WTC11 (cell line): ENCODE data around the gene PPP4R4.

ENCODE experiments used
- CREM ChIP-seq: sonication (generic); formaldehyde crosslinking; IDR thresholded peaks from 2 replicates; pipeline ENCODE4 v1.8.1; 2022; ENCODE audit warnings: mild to moderate bottlenecking, missing genetic modification reagents, moderate library complexity
- CTCF ChIP-seq: fragments of 200-600 bp; IDR thresholded peaks from 2 replicates; pipeline ENCODE4 v1.8.0; 2022; ENCODE audit warnings: antibody characterized with exemption
- MAX ChIP-seq: sonication (generic); formaldehyde crosslinking; IDR thresholded peaks from 2 replicates; pipeline ENCODE4 v1.8.0; 2022; ENCODE audit warnings: mild to moderate bottlenecking, missing genetic modification reagents
- MLX ChIP-seq: sonication (generic); formaldehyde crosslinking; IDR thresholded peaks from 2 replicates; pipeline ENCODE4 v1.8.1; 2023; ENCODE audit warnings: mild to moderate bottlenecking, missing genetic modification reagents, moderate library complexity
- RORB ChIP-seq: fragments of 250-450 bp; sonication (Bioruptor Pico); IDR thresholded peaks from 2 replicates; pipeline ENCODE4 v1.9.0; 2021; ENCODE audit warnings: mild to moderate bottlenecking
- STAT6 ChIP-seq: sonication (generic); formaldehyde crosslinking; conservative IDR thresholded peaks from 2 replicates; pipeline ENCODE4 v1.8.1; 2023; ENCODE audit warnings: mild to moderate bottlenecking, low read depth, missing genetic modification reagents, moderate library complexity
- TCF7 ChIP-seq: sonication (generic); formaldehyde crosslinking; IDR thresholded peaks from 2 replicates; pipeline ENCODE4 v1.8.0; 2022; ENCODE audit warnings: mild to moderate bottlenecking, low read depth, missing genetic modification reagents, moderate library complexity
- USF1 ChIP-seq: sonication (generic); formaldehyde crosslinking; IDR thresholded peaks from 2 replicates; pipeline ENCODE4 v1.8.0; 2022; ENCODE audit warnings: mild to moderate bottlenecking, missing genetic modification reagents
- USF2 ChIP-seq: sonication (generic); formaldehyde crosslinking; IDR thresholded peaks from 2 replicates; pipeline ENCODE4 v1.8.1; 2023; ENCODE audit warnings: mild to moderate bottlenecking, missing genetic modification reagents, moderate library complexity
- ZNF532 ChIP-seq: fragments of 250-450 bp; sonication (Bioruptor Pico); IDR thresholded peaks from 2 replicates; pipeline ENCODE4 v1.9.0; 2021; ENCODE audit warnings: mild to moderate bottlenecking, borderline replicate concordance
- ZSCAN18 ChIP-seq: fragments of 250-450 bp; sonication (Bioruptor Pico); IDR thresholded peaks from 2 replicates; pipeline ENCODE4 v2.1.2; 2022; ENCODE audit warnings: mild to moderate bottlenecking, moderate library complexity

GRCh38 chr14:94173885-94174603 lies at the start of gene PPP4R4:
- TF ChIP-seq STAT6 (CRISPR knock-in tag) (no peak), USF2 (CRISPR knock-in tag) (no peak), CTCF (no peak), MAX (CRISPR knock-in tag) (no peak), ZNF532 (no peak), ZSCAN18 (CRISPR knock-in tag) (no peak), USF1 (no peak), RORB (CRISPR knock-in tag) (no peak), CREM (CRISPR knock-in tag) (no peak), TCF7 (CRISPR knock-in tag) (no peak), MLX (CRISPR knock-in tag) (no peak)
